ENCODE results near the gene ATG101.
"Not testable (repeated sequence)": the region's sequence is repeated elsewhere in the genome, so short reads cannot be mapped to it uniquely, and the experiment has no call there.

ATG101 gene

GRCh38 chr12:52116222-52117125 is 46.7 kb downstream of the ATG101 start:
- DNase-seq = not testable (repeated sequence)

GRCh38 chr12:52117806-52118475 is 48.2 kb downstream of the ATG101 start:
- not testable (repeated sequence) for DNase-seq

GRCh38 chr12:52119398-52120254 is 49.8 kb downstream of the ATG101 start:
- peak; percentile 15 for DNase-seq

GRCh38 chr12:52120951-52121823 is 51.4 kb downstream of the ATG101 start:
- peak; percentile 17 for DNase-seq

GRCh38 chr12:52121824-52122539 is 52.2 kb downstream of the ATG101 start:
- DNase-seq = peak; percentile 43

GRCh38 chr12:52122540-52122871 is 52.7 kb downstream of the ATG101 start:
- DNase-seq = no peak

GRCh38 chr12:52122904-52123303 is 53.1 kb downstream of the ATG101 start:
- no peak for DNase-seq

GRCh38 chr12:52123487-52124186 is 53.9 kb downstream of the ATG101 start:
- DNase-seq = no peak

GRCh38 chr12:52125476-52125900 is 55.7 kb downstream of the ATG101 start:
- DNase-seq = no peak

- DNase-seq = no peak
Measured at GRCh38 chr12:52126050-52126604, 56.3 kb downstream of the ATG101 start.

Data from inflammatory macrophage treated with lipopolysaccharide for 4 hours (primary cell).